ENCODE data around the gene MRPS14. TPM values are rescaled to one million over a fixed set of nuclear protein-coding genes. Genes with fewer than 3 reads are reported as not detected.

Gene MRPS14
- total RNA-seq, 1 donor from 2014 or later: 20.3 TPM

- Histone ChIP-seq H2AFZ (ENCODE audit: low read depth, low read length) (no peak overlapping the region), H3K9ac (ENCODE audit: low read length) (no peak overlapping the region), H4K20me1 (ENCODE audit: insufficient read depth, low read length) (no peaks in the 10 kb centered on the region), H3K27me3 (ENCODE audit: insufficient read depth, low read length) (no peaks in the 10 kb centered on the region), H3K9me3 (ENCODE audit: insufficient read depth, low read depth, low read length) (no peaks in the 10 kb centered on the region), H3K27ac (ENCODE audit: low read depth, low read length) (no peak overlapping the region), H3K4me2 (ENCODE audit: low read length) (no peak overlapping the region), H3K4me3 (ENCODE audit: insufficient read depth, low read depth, low read length) (no peak overlapping the region), H3K79me2 (ENCODE audit: insufficient read depth, low read length) (no peaks in the 10 kb centered on the region), H3K4me1 (ENCODE audit: insufficient read depth, low read length) (no peaks in the 10 kb centered on the region), H3K36me3 (ENCODE audit: insufficient read depth, low read length) (no peaks in the 10 kb centered on the region)
- Mint-ChIP-seq H3K27ac (ENCODE audit: unreplicated experiment) (no peak overlapping the region), H3K9me3 (ENCODE audit: unreplicated experiment) (no peaks in the 10 kb centered on the region), H3K36me3 (ENCODE audit: low read depth, unreplicated experiment) (no peaks in the 10 kb centered on the region), H3K4me3 (ENCODE audit: unreplicated experiment) (no peak overlapping the region), H3K4me1 (ENCODE audit: low read depth, unreplicated experiment) (peaks cover 2% of the 10 kb centered on the region), H3K27me3 (ENCODE audit: low read depth, unreplicated experiment) (peaks cover 8% of the 10 kb centered on the region)
- TF ChIP-seq EZH2 (IDR thresholded peaks at IDR 0.05; ENCODE audit: insufficient read depth, low read length) (no peak), CTCF (IDR thresholded peaks at IDR 0.05; ENCODE audit: insufficient read depth, low read depth, low read length) (no peak)
- no peak for FAIRE-seq
- no peak for DNase-seq (ENCODE audit: low read depth)
Observed at GRCh38 chr1:175062858-175063257, 39.6 kb upstream of the MRPS14 start.

- no peaks in the 10 kb centered on the region for H3K4me1 ChIP-seq (ENCODE audit: insufficient read depth, low read length)
- Mint-ChIP-seq H3K9me3 (ENCODE audit: unreplicated experiment) (no peaks in the 10 kb centered on the region), H3K4me3 (ENCODE audit: unreplicated experiment) (no peak overlapping the region), H3K4me1 (ENCODE audit: low read depth, unreplicated experiment) (peaks cover 2% of the 10 kb centered on the region), H3K27ac (ENCODE audit: unreplicated experiment) (no peak overlapping the region), H3K27me3 (ENCODE audit: low read depth, unreplicated experiment) (peaks cover 9% of the 10 kb centered on the region), H3K36me3 (ENCODE audit: low read depth, unreplicated experiment) (no peaks in the 10 kb centered on the region)
- H3K9me3 ChIP-seq (ENCODE audit: insufficient read depth, low read depth, low read length): no peaks in the 10 kb centered on the region
- no peak for DNase-seq (ENCODE audit: low read depth)
- no peaks in the 10 kb centered on the region for H3K79me2 ChIP-seq (ENCODE audit: insufficient read depth, low read length)
- no peaks in the 10 kb centered on the region for H3K27me3 ChIP-seq (ENCODE audit: insufficient read depth, low read length)
- no peak for FAIRE-seq
- H3K27ac ChIP-seq (ENCODE audit: low read depth, low read length): no peak overlapping the region
- no peaks in the 10 kb centered on the region for H4K20me1 ChIP-seq (ENCODE audit: insufficient read depth, low read length)
- H3K4me3 ChIP-seq (ENCODE audit: insufficient read depth, low read depth, low read length): no peak overlapping the region
- no peaks in the 10 kb centered on the region for H3K36me3 ChIP-seq (ENCODE audit: insufficient read depth, low read length)
- H3K9ac ChIP-seq (ENCODE audit: low read length): no peak overlapping the region
- TF ChIP-seq CTCF (IDR thresholded peaks at IDR 0.05; ENCODE audit: insufficient read depth, low read depth, low read length) (no peak), EZH2 (IDR thresholded peaks at IDR 0.05; ENCODE audit: insufficient read depth, low read length) (no peak)
- no peak overlapping the region for H3K4me2 ChIP-seq (ENCODE audit: low read length)
- no peak overlapping the region for H2AFZ ChIP-seq (ENCODE audit: low read depth, low read length)
Observed at GRCh38 chr1:175062339-175062738, 39.1 kb upstream of the MRPS14 start.

GRCh38 chr1:175054736-175055135, 31.5 kb upstream of the MRPS14 start:
- Histone ChIP-seq H3K4me3 (ENCODE audit: insufficient read depth, low read depth, low read length) (no peak overlapping the region), H2AFZ (ENCODE audit: low read depth, low read length) (no peak overlapping the region), H3K79me2 (ENCODE audit: insufficient read depth, low read length) (no peaks in the 10 kb centered on the region), H3K27me3 (ENCODE audit: insufficient read depth, low read length) (no peaks in the 10 kb centered on the region), H3K4me2 (ENCODE audit: low read length) (no peak overlapping the region), H3K36me3 (ENCODE audit: insufficient read depth, low read length) (no peaks in the 10 kb centered on the region), H3K9me3 (ENCODE audit: insufficient read depth, low read depth, low read length) (no peaks in the 10 kb centered on the region), H4K20me1 (ENCODE audit: insufficient read depth, low read length) (no peaks in the 10 kb centered on the region), H3K4me1 (ENCODE audit: insufficient read depth, low read length) (no peaks in the 10 kb centered on the region), H3K27ac (ENCODE audit: low read depth, low read length) (no peak overlapping the region), H3K9ac (ENCODE audit: low read length) (no peak overlapping the region)
- no peak overlapping the region for H3K27ac Mint-ChIP-seq (ENCODE audit: unreplicated experiment)
- peaks cover 5% of the 10 kb centered on the region for H3K27me3 Mint-ChIP-seq (ENCODE audit: low read depth, unreplicated experiment)
- FAIRE-seq (no peak), DNase-seq (ENCODE audit: low read depth) (no peak)
- peaks cover 7% of the 10 kb centered on the region for H3K4me1 Mint-ChIP-seq (ENCODE audit: low read depth, unreplicated experiment)
- peaks cover 3% of the 10 kb centered on the region for H3K9me3 Mint-ChIP-seq (ENCODE audit: unreplicated experiment)
- no peaks in the 10 kb centered on the region for H3K36me3 Mint-ChIP-seq (ENCODE audit: low read depth, unreplicated experiment)
- TF ChIP-seq EZH2 (IDR thresholded peaks at IDR 0.05; ENCODE audit: insufficient read depth, low read length) (no peak), CTCF (IDR thresholded peaks at IDR 0.05; ENCODE audit: insufficient read depth, low read depth, low read length) (no peak)
- H3K4me3 Mint-ChIP-seq (ENCODE audit: unreplicated experiment): no peak overlapping the region
